Measurements from ENCODE around the gene CLCN2. TPM values are rescaled to one million over a fixed set of nuclear protein-coding genes. Genes with fewer than 3 reads are reported as not detected.

CLCN2 gene
- total and polyA plus RNA-seq, 2 donors (not counting 1 experiment from before 2014, with no cell fraction given) = 0.93 to 3.1 TPM

DNA sequence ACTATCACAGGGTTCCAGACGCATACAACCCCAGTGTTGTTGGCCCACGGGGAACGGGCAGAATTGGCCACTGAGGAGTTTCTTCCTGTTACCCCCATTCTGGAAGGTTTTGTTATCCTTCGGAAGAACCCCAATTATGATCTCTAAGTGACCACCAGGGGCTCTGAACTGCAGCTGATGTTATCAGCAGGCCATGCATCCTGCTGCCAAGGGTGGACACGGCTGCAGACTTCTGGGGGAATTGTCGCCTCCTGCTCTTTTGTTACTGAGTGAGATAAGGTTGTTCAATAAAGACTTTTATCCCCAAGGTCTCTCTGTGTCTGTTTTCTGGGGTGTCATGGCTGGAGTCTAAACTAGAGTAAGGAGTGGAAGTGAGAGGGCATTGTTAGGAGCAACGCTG, 52.7 kb downstream of the CLCN2 start:
- H3K27me3 ChIP-seq (ENCODE audit: control insufficient read depth, insufficient read depth, low read length) = no peaks in the 10 kb centered on the region
- H3K4me1 ChIP-seq (ENCODE audit: control insufficient read depth, extremely low read depth, insufficient read depth, low read length) = no peaks in the 10 kb centered on the region
- H3K4me2 ChIP-seq (ENCODE audit: extremely low read depth, insufficient read depth, low read length) = no peak overlapping the region
- peaks cover 18% of the 10 kb centered on the region for H3K36me3 ChIP-seq (ENCODE audit: control insufficient read depth, insufficient read depth, low read length)
- TF ChIP-seq CTCF (conservative IDR thresholded peaks at IDR 0.05 in 1 of 2, IDR thresholded peaks at IDR 0.05 in 1 of 2; ENCODE audit: low read depth in 1 of 2, low read length in 2 of 2) (no peak), EZH2 (IDR thresholded peaks at IDR 0.05; ENCODE audit: low read length, missing control alignments) (no peak)
- no peak overlapping the region for H3K9ac ChIP-seq (ENCODE audit: insufficient read depth, low read length)
- no peak for DNase-seq (ENCODE audit: low read depth in 2 of 2)
- H3K79me2 ChIP-seq (ENCODE audit: control insufficient read depth, insufficient read depth, low read length) = peaks cover 6% of the 10 kb centered on the region
- no peak overlapping the region for H3K27ac ChIP-seq (ENCODE audit: insufficient read depth, low read length)
- no peak overlapping the region for H2AFZ ChIP-seq (ENCODE audit: low read length)
- H4K20me1 ChIP-seq (ENCODE audit: control insufficient read depth, extremely low read depth, insufficient read depth, low read length) = no peaks in the 10 kb centered on the region
- H3K4me3 ChIP-seq (replicated peaks in 1 of 4; ENCODE audit: control extremely low read depth in 1 of 4, insufficient read depth in 1 of 4, low read depth in 3 of 4, low read length in 4 of 4) = no peak overlapping the region
- no peaks in the 10 kb centered on the region for H3K9me3 ChIP-seq (ENCODE audit: control insufficient read depth, insufficient read depth, low read depth, low read length)

DNA sequence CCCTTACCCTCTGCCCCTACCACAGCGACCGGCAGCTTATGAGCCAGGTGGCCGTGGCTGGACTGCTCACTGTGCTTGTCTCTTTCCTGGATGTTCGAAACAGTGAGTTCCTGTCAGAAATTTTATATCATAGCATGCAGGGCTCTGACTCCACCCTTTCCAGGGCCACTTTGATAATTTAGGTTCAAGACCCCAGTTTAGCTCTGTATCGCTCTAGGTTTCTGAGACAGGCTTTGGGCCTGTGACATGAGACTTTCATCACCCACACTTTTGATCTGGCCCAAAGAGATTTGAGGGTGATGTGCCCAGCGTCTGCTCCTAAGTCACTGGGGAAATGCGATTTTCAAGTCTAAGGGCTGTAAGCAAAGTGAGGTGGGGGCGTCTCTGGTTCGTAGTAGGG, 53.5 kb downstream of the CLCN2 start:
- Histone ChIP-seq H3K4me2 (ENCODE audit: extremely low read depth, insufficient read depth, low read length) (no peak overlapping the region), H3K27me3 (ENCODE audit: control insufficient read depth, insufficient read depth, low read length) (no peaks in the 10 kb centered on the region), H3K36me3 (ENCODE audit: control insufficient read depth, insufficient read depth, low read length) (peaks cover 19% of the 10 kb centered on the region), H3K4me1 (ENCODE audit: control insufficient read depth, extremely low read depth, insufficient read depth, low read length) (no peaks in the 10 kb centered on the region), H3K9me3 (ENCODE audit: control insufficient read depth, insufficient read depth, low read depth, low read length) (no peaks in the 10 kb centered on the region), H3K79me2 (ENCODE audit: control insufficient read depth, insufficient read depth, low read length) (peaks cover 9% of the 10 kb centered on the region), H3K9ac (ENCODE audit: insufficient read depth, low read length) (no peak overlapping the region), H4K20me1 (ENCODE audit: control insufficient read depth, extremely low read depth, insufficient read depth, low read length) (no peaks in the 10 kb centered on the region), H2AFZ (ENCODE audit: low read length) (no peak overlapping the region), H3K4me3 (replicated peaks in 1 of 4; ENCODE audit: control extremely low read depth in 1 of 4, insufficient read depth in 1 of 4, low read depth in 3 of 4, low read length in 4 of 4) (no peak overlapping the region), H3K27ac (ENCODE audit: insufficient read depth, low read length) (no peak overlapping the region)
- TF ChIP-seq EZH2 (IDR thresholded peaks at IDR 0.05; ENCODE audit: low read length, missing control alignments) = no peak
- TF ChIP-seq CTCF (conservative IDR thresholded peaks at IDR 0.05 in 1 of 2, IDR thresholded peaks at IDR 0.05 in 1 of 2; ENCODE audit: low read depth in 1 of 2, low read length in 2 of 2) = no peak
- DNase-seq (ENCODE audit: low read depth in 2 of 2) = no peak

DNA sequence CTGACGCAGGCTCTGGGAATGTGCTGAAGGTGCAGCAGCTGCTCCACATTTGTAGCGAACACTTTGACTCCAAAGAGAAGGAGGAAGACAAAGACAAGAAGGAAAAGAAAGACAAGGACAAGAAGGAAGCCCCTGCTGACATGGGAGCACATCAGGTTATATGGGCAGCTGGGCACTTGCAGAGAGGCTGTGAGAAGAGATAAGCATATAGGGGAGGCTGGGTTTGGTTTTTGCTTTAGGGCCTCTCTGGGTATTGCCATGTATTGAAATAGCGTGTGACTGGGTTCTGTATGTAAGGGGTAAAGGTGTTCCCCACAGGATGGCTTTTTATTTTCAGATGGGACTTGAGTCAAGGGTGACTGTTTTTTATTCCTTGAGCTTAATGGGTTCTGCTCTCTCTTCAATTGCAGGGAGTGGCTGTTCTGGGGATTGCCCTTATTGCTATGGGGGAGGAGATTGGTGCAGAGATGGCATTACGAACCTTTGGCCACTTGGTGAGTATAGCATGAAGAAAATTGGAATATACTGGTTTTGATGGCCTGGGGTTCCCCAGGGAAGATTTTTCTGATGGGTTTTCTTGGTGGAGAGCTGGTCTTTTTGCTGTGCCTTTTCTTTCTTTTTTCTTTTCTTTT, 54.9 kb downstream of the CLCN2 start:
- DNase-seq (ENCODE audit: low read depth in 2 of 2) = no peak
- no peaks in the 10 kb centered on the region for H3K27me3 ChIP-seq (ENCODE audit: control insufficient read depth, insufficient read depth, low read length)
- TF ChIP-seq CTCF (conservative IDR thresholded peaks at IDR 0.05 in 1 of 2, IDR thresholded peaks at IDR 0.05 in 1 of 2; ENCODE audit: low read depth in 1 of 2, low read length in 2 of 2) (no peak), EZH2 (IDR thresholded peaks at IDR 0.05; ENCODE audit: low read length, missing control alignments) (no peak)
- H3K36me3 ChIP-seq (ENCODE audit: control insufficient read depth, insufficient read depth, low read length) = peaks cover 27% of the 10 kb centered on the region
- H3K9ac ChIP-seq (ENCODE audit: insufficient read depth, low read length) = no peak overlapping the region
- H3K79me2 ChIP-seq (ENCODE audit: control insufficient read depth, insufficient read depth, low read length) = peaks cover 22% of the 10 kb centered on the region
- no peak overlapping the region for H3K4me2 ChIP-seq (ENCODE audit: extremely low read depth, insufficient read depth, low read length)
- H4K20me1 ChIP-seq (ENCODE audit: control insufficient read depth, extremely low read depth, insufficient read depth, low read length) = no peaks in the 10 kb centered on the region
- no peak overlapping the region for H2AFZ ChIP-seq (ENCODE audit: low read length)
- no peaks in the 10 kb centered on the region for H3K9me3 ChIP-seq (ENCODE audit: control insufficient read depth, insufficient read depth, low read depth, low read length)
- H3K4me1 ChIP-seq (ENCODE audit: control insufficient read depth, extremely low read depth, insufficient read depth, low read length) = no peaks in the 10 kb centered on the region
- no peak overlapping the region for H3K4me3 ChIP-seq (replicated peaks in 1 of 4; ENCODE audit: control extremely low read depth in 1 of 4, insufficient read depth in 1 of 4, low read depth in 3 of 4, low read length in 4 of 4)
- H3K27ac ChIP-seq (ENCODE audit: insufficient read depth, low read length) = no peak overlapping the region

All from fibroblast of lung (primary cell).